HepG2 (cell line): Measurements from ENCODE around the gene CDK5RAP2. TPM values are rescaled to one million over a fixed set of nuclear protein-coding genes. Genes with fewer than 3 reads are reported as not detected.
A peak's percentile ranks its signal among the peaks of the same experiment; 100 is the strongest.

ENCODE experiments used
- ATAC-seq: fragments of 200-7000 bp; cut with Tn5 transposase; 3 replicates; pipeline ENCODE4 v1.9.1; 2020; ENCODE audit warnings: mild to moderate bottlenecking, moderate library complexity
- BruUV-seq: library from RNA; stranded (reverse); fragments of 400-500 nt; replicated peaks from 2 replicates; lab custom pipeline; 2021; lab: Mats Ljungman, UMichigan
- CTCF ChIA-PET: fragments of 300-600 bp; formaldehyde crosslinking; extraction: SDS; loops from one replicate; lab custom pipeline; 2021; ENCODE audit warnings: low total read pairs, inconsistent platforms, low intra/inter-chr PET ratio; lab: Yijun Ruan, JAX
- POLR2A ChIA-PET: fragments of 350-600 bp; sonication (Branson Sonifier 250); formaldehyde crosslinking; loops from one replicate; lab custom pipeline; 2020; ENCODE audit warnings: antibody characterized with exemption, inconsistent platforms; lab: Yijun Ruan, JAX
- DNase-seq: peaks from one replicate; pipeline ENCODE4 v3.0.0-alpha.2; 2015; ENCODE audit warnings: low spot score
- FAIRE-seq: peaks from 3 replicates; lab custom pipeline; 2011; peaks lifted over from hg19 to GRCh38; lab: Jason Lieb, UNC
- H2AFZ ChIP-seq: one replicate; pipeline ENCODE4 v1.6.1; 2011; ENCODE audit warnings: low read length, inconsistent platforms
- H3K27ac ChIP-seq: fragments of 300-600 bp; 3 replicates; pipeline ENCODE4 v1.8.0; 2011; ENCODE audit warnings: mixed run types, mild to moderate bottlenecking, mixed read lengths, low read length, inconsistent platforms; ENCODE audit not compliant: insufficient read depth; ENCODE audit errors: extremely low read length
- H3K27me3 ChIP-seq, 2 experiments: fragments of 200-600 bp in 1 of 2; 2 replicates in 1 of 2; 3 replicates in 1 of 2; pipeline versions ENCODE4 v1.6.0 to v1.8.0; 2011; ENCODE audit warnings: low read length in 2 of 2, mild to moderate bottlenecking in 2 of 2, moderate library complexity in 2 of 2, inconsistent platforms in 1 of 2; ENCODE audit not compliant: insufficient read depth in 2 of 2, control insufficient read depth in 1 of 2
- H3K36me3 ChIP-seq, 2 experiments: fragments of 200-600 bp in 1 of 2; replicated peaks in 1 of 2; 2 replicates in 1 of 2; 3 replicates in 1 of 2; pipeline versions ENCODE4 v1.5.1 to v1.8.0; 2011; ENCODE audit warnings: low read length in 2 of 2, inconsistent platforms in 1 of 2; ENCODE audit not compliant: insufficient read depth in 2 of 2, control insufficient read depth in 1 of 2
- H3K4me1 ChIP-seq: 2 replicates; pipeline ENCODE4 v1.5.1; 2012; ENCODE audit warnings: low read length, inconsistent platforms; ENCODE audit not compliant: insufficient read depth
- H3K4me2 ChIP-seq: 2 replicates; pipeline ENCODE4 v1.6.0; 2011; ENCODE audit warnings: low read depth, low read length, inconsistent platforms
- H3K4me3 ChIP-seq, 3 experiments: fragments of 200-600 bp in 1 of 3; sonication (generic), shearing (Covaris generic) in 1 of 3; replicated peaks in 1 of 3; 2 replicates each; pipeline ENCODE4 v1.5.1; 2011 to 2016; ENCODE audit warnings: low read length in 3 of 3, inconsistent platforms in 2 of 3, low read depth in 2 of 3, mild to moderate bottlenecking in 2 of 3, control low read depth in 1 of 3, mixed read lengths in 1 of 3; ENCODE audit not compliant: insufficient read depth in 1 of 3
- H3K79me2 ChIP-seq: one replicate; pipeline ENCODE4 v1.6.1; 2011; ENCODE audit warnings: low read length, inconsistent platforms; ENCODE audit not compliant: insufficient read depth
- H3K9ac ChIP-seq: 2 replicates; pipeline ENCODE4 v1.6.0; 2011; ENCODE audit warnings: mild to moderate bottlenecking, low read depth, low read length, inconsistent platforms; ENCODE audit not compliant: insufficient read depth
- H3K9me3 ChIP-seq: 2 replicates; pipeline ENCODE4 v1.5.1; 2012; ENCODE audit warnings: mild to moderate bottlenecking, low read length
- H4K20me1 ChIP-seq: 2 replicates; pipeline ENCODE4 v1.6.0; 2011; ENCODE audit warnings: inconsistent platforms, mild to moderate bottlenecking, low read length, moderate library complexity; ENCODE audit not compliant: insufficient read depth
- FOXO1 ChIP-seq: sonication (generic); formaldehyde crosslinking; IDR thresholded peaks from 2 replicates; pipeline ENCODE4 v1.4.0; 2020; ENCODE audit warnings: missing genetic modification reagents
- GPN1 ChIP-seq: sonication (generic); formaldehyde crosslinking; IDR thresholded peaks from 2 replicates; pipeline ENCODE4 v1.5.1; 2020; ENCODE audit warnings: missing genetic modification reagents, borderline replicate concordance
- MNT ChIP-seq: fragments of 450-650 bp; IDR thresholded peaks from 2 replicates; pipeline ENCODE4 v1.6.1; 2016
- MXD4 ChIP-seq: IDR thresholded peaks from 2 replicates; pipeline ENCODE4 v1.6.1; 2016; ENCODE audit warnings: mild to moderate bottlenecking, missing biosample characterization, missing genetic modification reagents
- SIX1 ChIP-seq: sonication (generic); formaldehyde crosslinking; IDR thresholded peaks from 2 replicates; pipeline ENCODE4 v1.4.0; 2020; ENCODE audit warnings: missing genetic modification reagents, borderline replicate concordance
- STAT5B ChIP-seq: sonication (generic); formaldehyde crosslinking; IDR thresholded peaks from 2 replicates; pipeline ENCODE4 v1.4.0; 2020; ENCODE audit warnings: missing genetic modification reagents
- TFDP1 ChIP-seq: IDR thresholded peaks from 2 replicates; pipeline ENCODE4 v1.6.1; 2016; ENCODE audit warnings: missing compliant biosample characterization, missing genetic modification reagents, borderline replicate concordance
- ZNF562 ChIP-seq: sonication (generic); formaldehyde crosslinking; IDR thresholded peaks from 2 replicates; pipeline ENCODE4 v1.8.0; 2022; ENCODE audit warnings: missing genetic modification reagents, borderline replicate concordance
- ZNF703 ChIP-seq: sonication (generic); formaldehyde crosslinking; IDR thresholded peaks from 2 replicates; pipeline ENCODE4 v1.5.1; 2020; ENCODE audit warnings: missing genetic modification reagents, mild to moderate bottlenecking, moderate library complexity, borderline replicate concordance
- WGBS: methylation state at CpG from one replicate; pipeline ENCODE4 v1.1.6; 2017; ENCODE audit warnings: low lambda C conversion rate; 5-methylcytosine and 5-hydroxymethylcytosine counted together
- in situ Hi-C: cut with HindIII; loops from 2 replicates; pipeline ENCODE4 v1.10.0; 2017; ENCODE audit warnings: low pct_unique_long_range_greater_than_20kb; ENCODE audit not compliant: extremely low pct_ligation_motif_present
- intact Hi-C: fragments of 100-400 bp; cut with micrococcal nuclease; formaldehyde crosslinking; loops from one replicate; pipeline ENCODE4 v1.10.0; 2022; ENCODE audit not compliant: unreplicated experiment
- polyA plus RNA-seq, 8 experiments: library from polyadenylated mRNA; depleted of rRNA in 3 of 8; stranded (reverse) in 7 of 8; unstranded in 1 of 8; fragments of >200 nt; fragmentation: Illumina TruSeq in 4 of 8; extraction: Trizol in 4 of 8; gene quantifications; 2 replicates each; pipeline versions ENCODE4 v1.2.1 to v1.2.3, GENCODE V29; 2011 to 2016; ENCODE audit warnings: low read depth in 4 of 8, missing spikeins in 1 of 8, mixed read lengths in 1 of 8; ENCODE audit not compliant: insufficient read depth in 1 of 8
- total RNA-seq, 5 experiments: library from RNA; depleted of rRNA; stranded (reverse); fragments of >200 nt; fragmentation: Illumina TruSeq; extraction: Trizol; gene quantifications; 2 replicates each; pipeline ENCODE4 v1.2.3, GENCODE V29; 2016; ENCODE audit warnings: low read depth in 1 of 5

CDK5RAP2 gene
- total and polyA plus RNA-seq, 2 of the 13 experiments (the other 11 are each of a cell fraction or from before 2014, with no cell fraction given): 31.8 to 42.2 TPM

GRCh38 chr9:120391691-120392090, 188.3 kb downstream of the CDK5RAP2 start:
- Histone ChIP-seq H3K4me3 (no peak overlapping the region), H4K20me1 (no peaks in the 10 kb centered on the region), H3K79me2 (no peaks in the 10 kb centered on the region), H2AFZ (no peak overlapping the region), H3K27me3 (no peaks in the 10 kb centered on the region), H3K4me2 (no peak overlapping the region), H3K9me3 (no peaks in the 10 kb centered on the region), H3K4me1 (peaks cover 80% of the 10 kb centered on the region), H3K9ac (no peak overlapping the region), H3K27ac (peak overlapping the region; percentile 76), H3K36me3 (peaks cover 22 to 67% of the 10 kb centered on the region in 2 experiments)
- 94% methylated on average over 5 of the region's 5 CpGs for WGBS
- in situ Hi-C loops: no loop called here
- BruUV-seq: no TSS peak
- DNase-seq (no peak), FAIRE-seq (no peak), ATAC-seq (no peak)
- intact Hi-C loops: no loop called here
- POLR2A ChIA-PET: interaction anchor here (1.1 kb wide), 1 partner anchor 11 kb away, joined by 4 read pairs; no protein-coding TSS in a partner anchor
- TF ChIP-seq MNT (no peak), STAT5B (CRISPR knock-in tag) (no peak), FOXO1 (CRISPR knock-in tag) (no peak), ZNF703 (CRISPR knock-in tag) (no peak), GPN1 (no peak), SIX1 (CRISPR knock-in tag) (no peak), TFDP1 (CRISPR knock-in tag) (no peak), ZNF562 (CRISPR knock-in tag) (no peak), MXD4 (CRISPR knock-in tag) (no peak)
- CTCF ChIA-PET: no interaction called here
